Keratinocyte (primary cell): Measurements from ENCODE around the gene TRAF3IP3. TPM values are rescaled to one million over a fixed set of nuclear protein-coding genes. Genes with fewer than 3 reads are reported as not detected.

Source experiments
- DNase-seq: peaks from one replicate; pipeline ENCODE4 v3.0.0-alpha.2; 2011; ENCODE audit warnings: low read depth, missing footprints, low spot score
- FAIRE-seq: peaks from 2 replicates; lab custom pipeline; 2011; peaks lifted over from hg19 to GRCh38; lab: Jason Lieb, UNC
- H2AFZ ChIP-seq: 2 replicates; pipeline ENCODE4 v1.6.0; 2012; ENCODE audit warnings: low read length, control low read depth, inconsistent platforms; ENCODE audit not compliant: control insufficient read depth
- H3K27ac ChIP-seq: 2 replicates; pipeline ENCODE4 v1.5.1; 2011; ENCODE audit warnings: low read length; ENCODE audit not compliant: control insufficient read depth, insufficient read depth
- H3K27me3 ChIP-seq: 3 replicates; pipeline ENCODE4 v1.6.0; 2011; ENCODE audit warnings: low read length; ENCODE audit not compliant: control insufficient read depth, insufficient read depth; ENCODE audit errors: extremely low read depth
- H3K36me3 ChIP-seq, 2 experiments: 2 replicates in 1 of 2; 3 replicates in 1 of 2; pipeline ENCODE4 v1.5.1; 2011; ENCODE audit warnings: low read length in 2 of 2, mild to moderate bottlenecking in 1 of 2; ENCODE audit not compliant: control insufficient read depth in 2 of 2, insufficient read depth in 2 of 2; ENCODE audit errors: extremely low read depth in 1 of 2
- H3K4me1 ChIP-seq: 3 replicates; pipeline ENCODE4 v1.5.1; 2011; ENCODE audit warnings: low read length; ENCODE audit not compliant: control insufficient read depth, insufficient read depth; ENCODE audit errors: extremely low read depth
- H3K4me2 ChIP-seq: 3 replicates; pipeline ENCODE4 v1.6.0; 2011; ENCODE audit warnings: low read depth, low read length; ENCODE audit not compliant: control insufficient read depth, insufficient read depth; ENCODE audit errors: extremely low read depth
- H3K4me3 ChIP-seq, 3 experiments: fragments of 200-600 bp in 1 of 3; sonication (generic) in 1 of 3; 2 replicates in 2 of 3; 3 replicates in 1 of 3; pipeline ENCODE4 v1.5.1; 2011 to 2016; ENCODE audit warnings: low read length in 3 of 3, mild to moderate bottlenecking in 3 of 3, control low read depth in 2 of 3, inconsistent platforms in 1 of 3, low read depth in 1 of 3, mixed read lengths in 1 of 3, mixed run types in 1 of 3, moderate library complexity in 1 of 3; ENCODE audit not compliant: control insufficient read depth in 2 of 3, insufficient read depth in 2 of 3; ENCODE audit errors: extremely low read depth in 1 of 3
- H3K79me2 ChIP-seq: 2 replicates; pipeline ENCODE4 v1.6.0; 2012; ENCODE audit warnings: low read length; ENCODE audit not compliant: control insufficient read depth, insufficient read depth
- H3K9ac ChIP-seq: 3 replicates; pipeline ENCODE4 v1.6.0; 2011; ENCODE audit warnings: low read length; ENCODE audit not compliant: control insufficient read depth, insufficient read depth; ENCODE audit errors: extremely low read depth
- H3K9me1 ChIP-seq: 3 replicates; pipeline ENCODE4 v1.6.0; 2011; ENCODE audit warnings: low read length; ENCODE audit not compliant: control insufficient read depth, insufficient read depth; ENCODE audit errors: extremely low read depth
- H3K9me3 ChIP-seq: 2 replicates; pipeline ENCODE4 v1.5.1; 2012; ENCODE audit warnings: low read depth, low read length; ENCODE audit not compliant: control insufficient read depth
- H4K20me1 ChIP-seq: 3 replicates; pipeline ENCODE4 v1.6.0; 2011; ENCODE audit warnings: low read length; ENCODE audit not compliant: control insufficient read depth, insufficient read depth; ENCODE audit errors: extremely low read depth
- EZH2 ChIP-seq: IDR thresholded peaks from one replicate; pipeline ENCODE4 v1.6.1; 2012; ENCODE audit warnings: inconsistent platforms, mild to moderate bottlenecking, low read length, moderate library complexity
- dilution Hi-C: fragments of 300-500 bp; cut with MboI; formaldehyde crosslinking; loops from one replicate; pipeline ENCODE4 v1.7.0; 2020; ENCODE audit warnings: low sequenced_read_pairs; ENCODE audit not compliant: extremely low pct_ligation_motif_present
- polyA plus RNA-seq, 5 experiments: library from polyadenylated mRNA; depleted of rRNA in 3 of 5; stranded (reverse) in 3 of 5; stranded (forward) in 1 of 5; unstranded in 1 of 5; fragments of >200 nt; gene quantifications; 1 replicate in 1 of 5; 2 replicates in 3 of 5; 3 replicates in 1 of 5; pipeline versions ENCODE4 v1.2.1 to v1.2.3, GENCODE V29; 2011 to 2012; ENCODE audit warnings: missing spikeins in 2 of 5, low read depth in 1 of 5, low replicate concordance in 1 of 5
- TF ChIP-seq, protein P1 (sequence below), 3 experiments: IDR thresholded peaks in 1 of 3; conservative IDR thresholded peaks in 1 of 3; optimal IDR thresholded peaks in 1 of 3; 2 replicates in 2 of 3; 3 replicates in 1 of 3; pipeline versions ENCODE3 to v1.5.1; 2011; ENCODE audit warnings: low read length in 3 of 3, mild to moderate bottlenecking in 3 of 3, moderate library complexity in 2 of 3, control low read depth in 1 of 3, inconsistent platforms in 1 of 3; ENCODE audit not compliant: insufficient read depth in 2 of 3; ENCODE audit errors: extremely low read depth in 1 of 3

TRAF3IP3 gene
- polyA plus RNA-seq, 1 donor (not counting 4 experiments of a cell fraction or from before 2014, with no cell fraction given): 0.16 TPM

DNA sequence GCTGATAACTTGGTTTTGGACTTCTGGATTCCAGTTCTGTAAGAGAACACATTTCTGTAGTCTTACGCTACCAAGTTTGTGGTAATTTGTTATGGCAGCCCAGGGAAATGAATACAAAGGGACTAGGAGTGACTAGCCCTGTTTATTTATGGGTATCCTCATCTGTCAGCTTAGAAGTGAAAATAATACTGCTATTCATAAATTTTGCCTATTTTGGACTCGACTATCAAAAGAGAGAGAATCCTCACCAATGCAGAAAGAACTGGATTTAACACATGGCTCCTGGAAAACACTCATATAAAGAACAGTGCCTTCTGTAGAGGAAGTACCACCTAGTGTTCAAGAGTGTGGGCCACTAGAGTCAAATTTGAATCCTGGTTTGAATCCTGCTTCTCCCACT is 28.6 kb upstream of the TRAF3IP3 start:
- FAIRE-seq (no peak), DNase-seq (no peak)
- Histone ChIP-seq H2AFZ (no peak overlapping the region), H4K20me1 (no peaks in the 10 kb centered on the region), H3K9me3 (no peaks in the 10 kb centered on the region), H3K4me1 (peaks cover 7% of the 10 kb centered on the region), H3K79me2 (no peaks in the 10 kb centered on the region), H3K9ac (no peak overlapping the region), H3K27ac (no peak overlapping the region), H3K4me2 (no peak overlapping the region), H3K27me3 (no peaks in the 10 kb centered on the region), H3K4me3 (no peak overlapping the region), H3K36me3 (no peaks in the 10 kb centered on the region), H3K9me1 (no peaks in the 10 kb centered on the region)
- dilution Hi-C loops: no loop called here
- TF ChIP-seq, protein P1, sequence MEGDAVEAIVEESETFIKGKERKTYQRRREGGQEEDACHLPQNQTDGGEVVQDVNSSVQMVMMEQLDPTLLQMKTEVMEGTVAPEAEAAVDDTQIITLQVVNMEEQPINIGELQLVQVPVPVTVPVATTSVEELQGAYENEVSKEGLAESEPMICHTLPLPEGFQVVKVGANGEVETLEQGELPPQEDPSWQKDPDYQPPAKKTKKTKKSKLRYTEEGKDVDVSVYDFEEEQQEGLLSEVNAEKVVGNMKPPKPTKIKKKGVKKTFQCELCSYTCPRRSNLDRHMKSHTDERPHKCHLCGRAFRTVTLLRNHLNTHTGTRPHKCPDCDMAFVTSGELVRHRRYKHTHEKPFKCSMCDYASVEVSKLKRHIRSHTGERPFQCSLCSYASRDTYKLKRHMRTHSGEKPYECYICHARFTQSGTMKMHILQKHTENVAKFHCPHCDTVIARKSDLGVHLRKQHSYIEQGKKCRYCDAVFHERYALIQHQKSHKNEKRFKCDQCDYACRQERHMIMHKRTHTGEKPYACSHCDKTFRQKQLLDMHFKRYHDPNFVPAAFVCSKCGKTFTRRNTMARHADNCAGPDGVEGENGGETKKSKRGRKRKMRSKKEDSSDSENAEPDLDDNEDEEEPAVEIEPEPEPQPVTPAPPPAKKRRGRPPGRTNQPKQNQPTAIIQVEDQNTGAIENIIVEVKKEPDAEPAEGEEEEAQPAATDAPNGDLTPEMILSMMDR (optimal IDR thresholded peaks at IDR 0.05 in 1 of 3, IDR thresholded peaks at IDR 0.05 in 1 of 3, conservative IDR thresholded peaks at IDR 0.05 in 1 of 3; ENCODE audit: extremely low read depth in 1 of 3, insufficient read depth in 2 of 3, low read length in 3 of 3): no peak
- TF ChIP-seq EZH2: no peak

DNA sequence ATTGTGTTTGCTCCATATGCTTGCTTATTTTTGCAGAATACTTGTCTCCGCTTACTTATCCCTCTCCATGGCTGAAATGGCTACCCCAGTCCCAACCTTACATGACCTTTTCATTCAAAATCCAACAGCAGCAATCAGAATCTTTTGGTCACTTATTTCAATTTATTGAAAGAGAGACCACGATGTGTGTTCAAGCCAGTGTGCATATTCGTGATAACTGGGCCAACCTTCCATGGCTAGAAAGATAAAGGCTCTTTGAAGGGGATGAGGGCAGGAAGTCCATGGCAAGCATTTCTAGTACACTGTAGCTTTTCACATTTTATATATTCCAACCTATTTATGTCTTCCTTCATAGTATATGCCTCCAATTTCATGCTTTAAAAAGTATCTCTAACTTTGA is 28.1 kb upstream of the TRAF3IP3 start:
- Histone ChIP-seq H3K9me1 (no peaks in the 10 kb centered on the region), H3K4me2 (no peak overlapping the region), H3K9ac (no peak overlapping the region), H3K27ac (no peak overlapping the region), H3K79me2 (no peaks in the 10 kb centered on the region), H3K4me1 (peaks cover 7% of the 10 kb centered on the region), H3K9me3 (no peaks in the 10 kb centered on the region), H4K20me1 (no peaks in the 10 kb centered on the region), H3K27me3 (no peaks in the 10 kb centered on the region), H3K36me3 (no peaks in the 10 kb centered on the region), H2AFZ (no peak overlapping the region), H3K4me3 (no peak overlapping the region)
- FAIRE-seq (no peak), DNase-seq (no peak)
- dilution Hi-C loops: no loop called here
- TF ChIP-seq, protein P1 (optimal IDR thresholded peaks at IDR 0.05 in 1 of 3, IDR thresholded peaks at IDR 0.05 in 1 of 3, conservative IDR thresholded peaks at IDR 0.05 in 1 of 3; ENCODE audit: extremely low read depth in 1 of 3, insufficient read depth in 2 of 3, low read length in 3 of 3): no peak
- no peak for TF ChIP-seq EZH2
